K562 (cell line): Measurements from ENCODE around the gene ARHGAP25. TPM values are rescaled to one million over a fixed set of nuclear protein-coding genes. Genes with fewer than 3 reads are reported as not detected.
A peak's percentile ranks its signal among the peaks of the same experiment; 100 is the strongest.

Experiments
- BACH1 ChIP-seq: fragments of 200-800 bp; sonication (Bioruptor generic); IDR thresholded peaks from 2 replicates; pipeline ENCODE4 v1.6.1; 2016; ENCODE audit warnings: missing genetic modification characterization, missing compliant biosample characterization
- C11orf30 ChIP-seq: fragments of 450-650 bp; IDR thresholded peaks from 2 replicates; pipeline ENCODE4 v1.6.1; 2016; ENCODE audit warnings: low read depth, mild to moderate bottlenecking
- ELF1 ChIP-seq: fragments of 200-800 bp; sonication (Bioruptor generic); IDR thresholded peaks from 2 replicates; pipeline ENCODE4 v1.6.1; 2016; ENCODE audit warnings: missing genetic modification characterization, missing compliant biosample characterization
- GATA2 ChIP-seq: sonication (generic); formaldehyde crosslinking; IDR thresholded peaks from 2 replicates; pipeline ENCODE4 v1.4.0; 2020; ENCODE audit warnings: mild to moderate bottlenecking, missing genetic modification reagents
- HDAC2 ChIP-seq: fragments of 450-650 bp; IDR thresholded peaks from 2 replicates; pipeline ENCODE4 v1.6.1; 2016; ENCODE audit warnings: mild to moderate bottlenecking
- HIVEP1 ChIP-seq: fragments of 250-450 bp; sonication (Bioruptor Pico); IDR thresholded peaks from 2 replicates; pipeline ENCODE4 v1.4.0; 2020; ENCODE audit warnings: mild to moderate bottlenecking
- JUND ChIP-seq, 2 experiments: IDR thresholded peaks; 2 replicates in 1 of 2; 3 replicates in 1 of 2; pipeline ENCODE4 v1.6.1; 2011; ENCODE audit warnings: borderline replicate concordance in 2 of 2, low read depth in 2 of 2, low read length in 2 of 2, improper control_type of control experiment in 1 of 2, missing biosample characterization in 1 of 2, missing genetic modification characterization in 1 of 2, missing genetic modification reagents in 1 of 2
- KDM1A ChIP-seq, 2 experiments: fragments of 450-650 bp; IDR thresholded peaks; 2 replicates each; pipeline ENCODE4 v1.6.1; 2016; ENCODE audit warnings: mild to moderate bottlenecking in 2 of 2
- MAFK ChIP-seq: IDR thresholded peaks from 2 replicates; pipeline ENCODE4 v1.6.1; 2011; ENCODE audit warnings: low read length, improper control_type of control experiment
- MIER1 ChIP-seq: fragments of 450-650 bp; IDR thresholded peaks from 2 replicates; pipeline ENCODE4 v1.6.1; 2016; ENCODE audit warnings: antibody characterized with exemption, mild to moderate bottlenecking, low read depth
- NR2F6 ChIP-seq: fragments of 450-650 bp; formaldehyde crosslinking; IDR thresholded peaks from 2 replicates; pipeline ENCODE4 v1.4.0; 2020; ENCODE audit warnings: mild to moderate bottlenecking
- PBX2 ChIP-seq, 2 experiments: IDR thresholded peaks in 1 of 2; conservative IDR thresholded peaks in 1 of 2; 2 replicates each; pipeline ENCODE4 v1.6.1; 2016; ENCODE audit warnings: low read depth in 2 of 2, mild to moderate bottlenecking in 1 of 2, missing compliant biosample characterization in 1 of 2, missing genetic modification characterization in 1 of 2, moderate library complexity in 1 of 2
- PHF20 ChIP-seq: fragments of 450-650 bp; IDR thresholded peaks from 2 replicates; pipeline ENCODE4 v1.6.1; 2018; ENCODE audit not compliant: partially characterized antibody
- RAD51 ChIP-seq: fragments of 450-650 bp; IDR thresholded peaks from 2 replicates; pipeline ENCODE4 v1.7.1; 2016; ENCODE audit warnings: low read depth, mild to moderate bottlenecking, borderline replicate concordance
- RCOR1 ChIP-seq, 2 experiments: IDR thresholded peaks; 2 replicates each; pipeline ENCODE4 v1.6.1; 2012; ENCODE audit warnings: low read depth in 2 of 2, low read length in 2 of 2, borderline replicate concordance in 1 of 2, improper control_type of control experiment in 1 of 2
- TAL1 ChIP-seq: fragments of 450-650 bp; IDR thresholded peaks from 2 replicates; pipeline ENCODE4 v1.6.1; 2016; ENCODE audit warnings: mild to moderate bottlenecking
- ZBTB12 ChIP-seq: fragments of 250-450 bp; sonication (Bioruptor Pico); IDR thresholded peaks from 2 replicates; pipeline ENCODE4 v1.4.0; 2020
- ZNF354B ChIP-seq: fragments of 250-450 bp; sonication (Bioruptor Pico); IDR thresholded peaks from 2 replicates; pipeline ENCODE4 v1.4.0; 2020
- ZNF589 ChIP-seq: fragments of 200-800 bp; sonication (Bioruptor generic); IDR thresholded peaks from 2 replicates; pipeline ENCODE4 v1.6.1; 2016; ENCODE audit warnings: low read depth, missing genetic modification characterization, missing compliant biosample characterization
- polyA plus RNA-seq, 8 experiments: library from polyadenylated mRNA; depleted of rRNA in 4 of 8; stranded (reverse) in 5 of 8; unstranded in 3 of 8; fragments of >200 nt; fragmentation: Nextera tagmentation in 2 of 8; fragmentation: Illumina TruSeq in 1 of 8; extraction: Ambion mirVana in 2 of 8; extraction: Trizol in 1 of 8; gene quantifications; 2 replicates each; pipeline versions ENCODE4 v1.2.1 to v1.2.3, GENCODE V29; 2011 to 2014; ENCODE audit warnings: inconsistent platforms in 1 of 8, missing spikeins in 1 of 8
- total RNA-seq, 7 experiments: library from RNA; depleted of rRNA in 6 of 7; stranded (reverse); fragments of >200 nt in 6 of 7; fragmentation: Illumina TruSeq in 2 of 7; extraction: Trizol in 2 of 7; gene quantifications; 2 replicates each; pipeline versions ENCODE4 v1.2.1 to v1.2.3, GENCODE V29; 2011 to 2021; ENCODE audit warnings: low replicate concordance in 1 of 7
- TF ChIP-seq, protein P1 (sequence below): IDR thresholded peaks from 3 replicates; pipeline ENCODE4 v1.6.1; 2011; ENCODE audit warnings: borderline replicate concordance, mild to moderate bottlenecking; ENCODE audit not compliant: insufficient read length, insufficient read depth
- TF ChIP-seq, protein P2 (sequence below): IDR thresholded peaks from 2 replicates; pipeline ENCODE4 v1.6.1; 2016; ENCODE audit warnings: missing genetic modification characterization, missing compliant biosample characterization

ARHGAP25 gene
- total and polyA plus RNA-seq, 9 of the 15 experiments (the other 6 are each of a cell fraction or from before 2014, with no cell fraction given), result 4.9 to 14.8 (median 10.7) TPM

DNA sequence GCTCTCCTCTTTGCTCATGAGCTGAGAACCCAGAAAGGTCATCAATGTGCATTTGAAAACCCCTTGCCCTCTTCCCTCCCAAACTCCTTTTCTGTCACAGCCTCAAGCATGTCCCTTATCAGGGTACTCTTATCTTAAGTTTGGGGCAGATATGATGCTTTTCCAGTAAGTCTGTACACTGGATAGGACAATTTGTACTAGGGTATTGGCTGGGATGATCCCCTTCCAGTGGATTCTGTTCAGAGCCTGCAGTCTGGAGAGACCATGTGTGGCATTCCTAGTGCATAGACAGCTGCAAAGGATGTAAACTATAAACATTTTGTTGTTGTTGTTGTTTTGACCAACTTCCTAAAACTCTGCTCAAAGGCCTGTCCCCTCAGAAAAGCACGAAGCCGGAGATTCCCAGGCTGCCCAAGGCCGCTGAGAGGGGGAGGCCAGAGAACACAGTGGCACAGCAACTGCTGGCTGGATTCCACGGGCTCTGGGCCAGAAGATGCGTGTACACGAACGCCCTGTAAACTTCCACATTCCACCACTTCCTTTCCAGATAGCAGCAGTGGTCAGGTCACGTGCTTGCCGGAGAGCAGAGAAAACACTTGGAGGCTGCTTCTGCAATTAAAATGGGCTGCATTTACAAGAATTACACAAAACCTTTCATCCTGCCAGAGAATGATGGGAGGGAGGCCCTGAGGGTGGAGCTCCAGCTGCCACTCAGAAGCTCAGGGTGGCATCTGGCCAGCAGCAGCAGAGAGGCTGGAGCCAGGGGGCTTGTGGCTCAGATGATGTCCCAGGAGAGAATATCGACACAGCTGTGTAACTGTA is 94.5 kb downstream of the ARHGAP25 start (continued):
- TF ChIP-seq C11orf30, result no peak
- no peak for TF ChIP-seq MAFK
- no peak for TF ChIP-seq NR2F6 (CRISPR knock-in tag)
- peak; percentile 35; the same call in 1 of the 2 replicates for TF ChIP-seq ZNF589 (CRISPR knock-in tag)
- TF ChIP-seq GATA2 (CRISPR knock-in tag), result peak; percentile 54; the same call in 1 of the 2 replicates
- no peak for TF ChIP-seq PHF20
- peak in 1 of 2 experiments; percentile 81; a peak in 3 of 4 replicates for TF ChIP-seq KDM1A (IDR thresholded peaks at IDR 0.05)
- peak; percentile 29; the same call in 1 of the 2 replicates for TF ChIP-seq BACH1 (tag)
- no peak for TF ChIP-seq PBX2 (CRISPR knock-in tag; IDR thresholded peaks at IDR 0.05; ENCODE audit: low read depth)
- peak; percentile 72 for TF ChIP-seq PBX2 (tag; conservative IDR thresholded peaks at IDR 0.05; ENCODE audit: low read depth)
- TF ChIP-seq RCOR1 (IDR thresholded peaks at IDR 0.05; ENCODE audit: borderline replicate concordance in 1 of 2, low read depth in 2 of 2, low read length in 2 of 2), result peak in 1 of 2 experiments; percentile 78; a peak in 2 of 4 replicates
- TF ChIP-seq JUND (IDR thresholded peaks at IDR 0.05; ENCODE audit: borderline replicate concordance, low read depth, low read length), result peak; percentile 61; the same call in 1 of the 2 replicates
- no peak; the same call in 2 of the 3 replicates for TF ChIP-seq JUND (tag; IDR thresholded peaks at IDR 0.05; ENCODE audit: borderline replicate concordance, low read depth, low read length)
- no peak for TF ChIP-seq ZNF354B (CRISPR knock-in tag)
- no peak for TF ChIP-seq HIVEP1 (CRISPR knock-in tag)
- TF ChIP-seq MIER1, result no peak
- TF ChIP-seq HDAC2, result peak; percentile 69; the same call in 1 of the 2 replicates
- TF ChIP-seq, protein P1, sequence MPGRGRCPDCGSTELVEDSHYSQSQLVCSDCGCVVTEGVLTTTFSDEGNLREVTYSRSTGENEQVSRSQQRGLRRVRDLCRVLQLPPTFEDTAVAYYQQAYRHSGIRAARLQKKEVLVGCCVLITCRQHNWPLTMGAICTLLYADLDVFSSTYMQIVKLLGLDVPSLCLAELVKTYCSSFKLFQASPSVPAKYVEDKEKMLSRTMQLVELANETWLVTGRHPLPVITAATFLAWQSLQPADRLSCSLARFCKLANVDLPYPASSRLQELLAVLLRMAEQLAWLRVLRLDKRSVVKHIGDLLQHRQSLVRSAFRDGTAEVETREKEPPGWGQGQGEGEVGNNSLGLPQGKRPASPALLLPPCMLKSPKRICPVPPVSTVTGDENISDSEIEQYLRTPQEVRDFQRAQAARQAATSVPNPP, result no peak
- peak; percentile 94 for TF ChIP-seq RAD51
- peak; percentile 69 for TF ChIP-seq ELF1 (tag)
- TF ChIP-seq ZBTB12 (CRISPR knock-in tag), result no peak
- TF ChIP-seq, protein P2, sequence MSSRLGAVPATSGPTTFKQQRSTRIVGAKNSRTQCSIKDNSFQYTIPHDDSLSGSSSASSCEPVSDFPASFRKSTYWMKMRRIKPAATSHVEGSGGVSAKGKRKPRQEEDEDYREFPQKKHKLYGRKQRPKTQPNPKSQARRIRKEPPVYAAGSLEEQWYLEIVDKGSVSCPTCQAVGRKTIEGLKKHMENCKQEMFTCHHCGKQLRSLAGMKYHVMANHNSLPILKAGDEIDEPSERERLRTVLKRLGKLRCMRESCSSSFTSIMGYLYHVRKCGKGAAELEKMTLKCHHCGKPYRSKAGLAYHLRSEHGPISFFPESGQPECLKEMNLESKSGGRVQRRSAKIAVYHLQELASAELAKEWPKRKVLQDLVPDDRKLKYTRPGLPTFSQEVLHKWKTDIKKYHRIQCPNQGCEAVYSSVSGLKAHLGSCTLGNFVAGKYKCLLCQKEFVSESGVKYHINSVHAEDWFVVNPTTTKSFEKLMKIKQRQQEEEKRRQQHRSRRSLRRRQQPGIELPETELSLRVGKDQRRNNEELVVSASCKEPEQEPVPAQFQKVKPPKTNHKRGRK (tag), result no peak
- 0 out of 2 replicates have a peak, but pooled peaks have one; percentile 10 for TF ChIP-seq TAL1
